HG03439 (cell line): Measurements from ENCODE around the gene NAXE.
"Not testable (repeated sequence)": the region's sequence is repeated elsewhere in the genome, so short reads cannot be mapped to it uniquely, and the experiment has no call there.

Experiments used
- ATAC-seq: cut with Tn5 transposase; IDR thresholded peaks from one replicate; pipeline ENCODE4 v1.9.1; 2021; ENCODE audit warnings: mild to moderate bottlenecking, moderate library complexity; ENCODE audit not compliant: unreplicated experiment

Gene NAXE

GRCh38 chr1:156566436-156566835, 25.1 kb upstream of the NAXE start:
- no peak for ATAC-seq

GRCh38 chr1:156571261-156571852, 20.2 kb upstream of the NAXE start:
- no peak for ATAC-seq

GRCh38 chr1:156571919-156572662, 19.5 kb upstream of the NAXE start, which contains the start of gene IQGAP3:
Gene IQGAP3 (minus strand): TSS chr1:156572565. CDS start chr1:156572529, 36 bp downstream.
- ATAC-seq = peak; percentile 73

GRCh38 chr1:156572663-156573018, 18.9 kb upstream of the NAXE start:
- ATAC-seq = no peak

GRCh38 chr1:156574039-156574633, 17.4 kb upstream of the NAXE start:
- no peak for ATAC-seq

- ATAC-seq = no peak
Observed at GRCh38 chr1:156577550-156577949, 14.0 kb upstream of the NAXE start.

- no peak for ATAC-seq
Observed at GRCh38 chr1:156578055-156578454, 13.5 kb upstream of the NAXE start.

GRCh38 chr1:156579472-156579871, 12.1 kb upstream of the NAXE start, which contains the start of gene TTC24:
Gene TTC24 (plus strand): TSS chr1:156579723. CDS start chr1:156581365, 1,642 bp downstream.
- no peak for ATAC-seq

- ATAC-seq = no peak
Observed at GRCh38 chr1:156581661-156582387, 9.8 kb upstream of the NAXE start.

GRCh38 chr1:156582388-156583017, 9.1 kb upstream of the NAXE start:
- no peak for ATAC-seq

GRCh38 chr1:156583821-156584622, 7.6 kb upstream of the NAXE start:
- no peak for ATAC-seq

- ATAC-seq = no peak
Observed at GRCh38 chr1:156584813-156585212, 6.8 kb upstream of the NAXE start.

- no peak for ATAC-seq
Observed at GRCh38 chr1:156586323-156586722, 5.3 kb upstream of the NAXE start.

GRCh38 chr1:156586892-156587477, 4.6 kb upstream of the NAXE start:
- no peak for ATAC-seq

GRCh38 chr1:156587927-156588326, 3.6 kb upstream of the NAXE start:
- not testable (repeated sequence) for ATAC-seq

GRCh38 chr1:156589546-156589945, 2.0 kb upstream of the NAXE start:
- no peak for ATAC-seq

GRCh38 chr1:156590326-156591180, 1.0 kb upstream of the NAXE start:
- no peak for ATAC-seq

GRCh38 chr1:156591181-156591431, 470 bp upstream of the NAXE start:
- ATAC-seq = no peak
